ENCODE measurements around the gene BTNL9. TPM values are rescaled to one million over a fixed set of nuclear protein-coding genes. Genes with fewer than 3 reads are reported as not detected.

BTNL9 gene
- total and polyA plus RNA-seq, 9 of the 15 experiments (the other 6 are each of a cell fraction or from before 2014, with no cell fraction given), result 3.7 to 86.7 (median 29.4) TPM

DNA sequence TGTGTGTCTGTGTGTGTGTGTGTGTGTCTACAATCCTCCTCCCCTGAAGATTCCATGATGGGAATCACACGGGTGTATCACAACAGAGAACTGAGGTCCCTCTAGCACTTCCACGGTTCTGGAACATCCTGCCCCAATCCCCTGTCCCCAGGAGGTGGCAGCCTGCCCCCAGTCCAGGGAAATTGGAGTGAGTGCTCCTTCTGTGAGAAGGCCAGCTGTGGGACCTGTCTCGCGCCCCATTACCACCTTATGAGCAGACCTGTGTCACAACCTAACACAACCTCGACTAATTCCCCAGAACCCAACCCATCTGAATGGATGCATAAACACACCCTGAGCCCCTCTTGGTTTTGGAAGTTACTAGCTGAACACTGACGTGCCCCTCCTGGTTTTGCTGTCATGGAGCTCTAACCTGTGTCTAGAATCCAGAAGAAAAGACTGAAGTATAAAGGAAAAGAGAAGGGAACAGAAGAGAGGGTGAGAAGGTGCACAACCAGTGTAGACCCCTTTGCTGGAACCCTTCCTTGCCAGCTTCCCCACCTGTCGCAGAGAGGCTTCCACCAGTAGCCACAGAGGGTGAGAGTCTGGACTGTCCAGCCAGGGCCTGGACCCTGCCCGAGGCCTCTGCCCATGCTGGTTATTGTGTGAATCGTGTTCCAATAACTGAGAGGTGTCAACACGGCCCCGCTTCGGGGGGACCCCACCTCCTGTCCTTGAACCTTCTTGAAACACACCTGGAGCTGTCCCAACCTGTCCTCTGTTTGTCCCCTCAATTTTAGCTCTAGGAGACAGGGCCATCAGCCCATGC, 3.4 kb downstream of the BTNL9 start (continued):
- TF ChIP-seq ARID2 (IDR thresholded peaks at IDR 0.05) (peak; percentile 57; the same call in 1 of the 2 replicates), SMC3 (conservative IDR thresholded peaks at IDR 0.05; ENCODE audit: insufficient read depth, low read depth, low read length) (0 out of 2 replicates have a peak, but pooled peaks have one; percentile 43)
- TF ChIP-seq, protein P1, sequence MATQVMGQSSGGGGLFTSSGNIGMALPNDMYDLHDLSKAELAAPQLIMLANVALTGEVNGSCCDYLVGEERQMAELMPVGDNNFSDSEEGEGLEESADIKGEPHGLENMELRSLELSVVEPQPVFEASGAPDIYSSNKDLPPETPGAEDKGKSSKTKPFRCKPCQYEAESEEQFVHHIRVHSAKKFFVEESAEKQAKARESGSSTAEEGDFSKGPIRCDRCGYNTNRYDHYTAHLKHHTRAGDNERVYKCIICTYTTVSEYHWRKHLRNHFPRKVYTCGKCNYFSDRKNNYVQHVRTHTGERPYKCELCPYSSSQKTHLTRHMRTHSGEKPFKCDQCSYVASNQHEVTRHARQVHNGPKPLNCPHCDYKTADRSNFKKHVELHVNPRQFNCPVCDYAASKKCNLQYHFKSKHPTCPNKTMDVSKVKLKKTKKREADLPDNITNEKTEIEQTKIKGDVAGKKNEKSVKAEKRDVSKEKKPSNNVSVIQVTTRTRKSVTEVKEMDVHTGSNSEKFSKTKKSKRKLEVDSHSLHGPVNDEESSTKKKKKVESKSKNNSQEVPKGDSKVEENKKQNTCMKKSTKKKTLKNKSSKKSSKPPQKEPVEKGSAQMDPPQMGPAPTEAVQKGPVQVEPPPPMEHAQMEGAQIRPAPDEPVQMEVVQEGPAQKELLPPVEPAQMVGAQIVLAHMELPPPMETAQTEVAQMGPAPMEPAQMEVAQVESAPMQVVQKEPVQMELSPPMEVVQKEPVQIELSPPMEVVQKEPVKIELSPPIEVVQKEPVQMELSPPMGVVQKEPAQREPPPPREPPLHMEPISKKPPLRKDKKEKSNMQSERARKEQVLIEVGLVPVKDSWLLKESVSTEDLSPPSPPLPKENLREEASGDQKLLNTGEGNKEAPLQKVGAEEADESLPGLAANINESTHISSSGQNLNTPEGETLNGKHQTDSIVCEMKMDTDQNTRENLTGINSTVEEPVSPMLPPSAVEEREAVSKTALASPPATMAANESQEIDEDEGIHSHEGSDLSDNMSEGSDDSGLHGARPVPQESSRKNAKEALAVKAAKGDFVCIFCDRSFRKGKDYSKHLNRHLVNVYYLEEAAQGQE (IDR thresholded peaks at IDR 0.05; ENCODE audit: borderline replicate concordance), result peak; percentile 83
- TF ChIP-seq, protein P1 (CRISPR knock-in tag; IDR thresholded peaks at IDR 0.05; ENCODE audit: low read depth), result no peak
- TF ChIP-seq, protein P2, sequence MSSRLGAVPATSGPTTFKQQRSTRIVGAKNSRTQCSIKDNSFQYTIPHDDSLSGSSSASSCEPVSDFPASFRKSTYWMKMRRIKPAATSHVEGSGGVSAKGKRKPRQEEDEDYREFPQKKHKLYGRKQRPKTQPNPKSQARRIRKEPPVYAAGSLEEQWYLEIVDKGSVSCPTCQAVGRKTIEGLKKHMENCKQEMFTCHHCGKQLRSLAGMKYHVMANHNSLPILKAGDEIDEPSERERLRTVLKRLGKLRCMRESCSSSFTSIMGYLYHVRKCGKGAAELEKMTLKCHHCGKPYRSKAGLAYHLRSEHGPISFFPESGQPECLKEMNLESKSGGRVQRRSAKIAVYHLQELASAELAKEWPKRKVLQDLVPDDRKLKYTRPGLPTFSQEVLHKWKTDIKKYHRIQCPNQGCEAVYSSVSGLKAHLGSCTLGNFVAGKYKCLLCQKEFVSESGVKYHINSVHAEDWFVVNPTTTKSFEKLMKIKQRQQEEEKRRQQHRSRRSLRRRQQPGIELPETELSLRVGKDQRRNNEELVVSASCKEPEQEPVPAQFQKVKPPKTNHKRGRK (tag; IDR thresholded peaks at IDR 0.05), result no peak
